Retinal pigment epithelial cell (primary cell): ENCODE measurements around the gene GPS1.

Experiments
- DNase-seq: peaks from one replicate; pipeline ENCODE4 v3.0.0-alpha.2; 2010; ENCODE audit warnings: low read depth
- H3K4me3 ChIP-seq: 2 replicates; pipeline ENCODE4 v1.5.1; 2011; ENCODE audit warnings: mild to moderate bottlenecking, low read length, control low read depth, moderate library complexity
- CTCF ChIP-seq: conservative IDR thresholded peaks from 2 replicates; pipeline ENCODE4 v1.5.1; 2011; ENCODE audit warnings: low read depth, low read length, control low read depth, inconsistent platforms

Gene GPS1

DNA sequence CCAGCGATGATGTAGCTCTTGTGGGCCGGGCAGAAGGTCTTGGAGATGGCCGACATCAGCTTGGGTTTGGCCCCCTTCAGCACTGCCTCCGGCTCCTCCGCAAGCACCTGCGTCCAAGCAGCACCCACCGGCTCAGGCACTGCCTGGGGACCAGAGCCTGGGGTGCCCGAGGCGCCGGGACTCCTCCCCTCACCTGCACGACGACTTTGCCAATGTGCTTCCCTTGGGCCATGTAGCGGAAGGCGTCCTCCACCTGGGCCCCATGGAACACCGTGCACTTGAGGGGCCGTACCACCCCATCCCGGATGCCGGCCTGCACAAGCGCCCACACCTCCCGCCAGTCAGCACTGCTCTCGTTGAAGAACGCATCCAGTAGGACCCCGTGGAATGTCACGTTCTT, 31.3 kb downstream of the GPS1 start:
- TF ChIP-seq CTCF: no peak

DNA sequence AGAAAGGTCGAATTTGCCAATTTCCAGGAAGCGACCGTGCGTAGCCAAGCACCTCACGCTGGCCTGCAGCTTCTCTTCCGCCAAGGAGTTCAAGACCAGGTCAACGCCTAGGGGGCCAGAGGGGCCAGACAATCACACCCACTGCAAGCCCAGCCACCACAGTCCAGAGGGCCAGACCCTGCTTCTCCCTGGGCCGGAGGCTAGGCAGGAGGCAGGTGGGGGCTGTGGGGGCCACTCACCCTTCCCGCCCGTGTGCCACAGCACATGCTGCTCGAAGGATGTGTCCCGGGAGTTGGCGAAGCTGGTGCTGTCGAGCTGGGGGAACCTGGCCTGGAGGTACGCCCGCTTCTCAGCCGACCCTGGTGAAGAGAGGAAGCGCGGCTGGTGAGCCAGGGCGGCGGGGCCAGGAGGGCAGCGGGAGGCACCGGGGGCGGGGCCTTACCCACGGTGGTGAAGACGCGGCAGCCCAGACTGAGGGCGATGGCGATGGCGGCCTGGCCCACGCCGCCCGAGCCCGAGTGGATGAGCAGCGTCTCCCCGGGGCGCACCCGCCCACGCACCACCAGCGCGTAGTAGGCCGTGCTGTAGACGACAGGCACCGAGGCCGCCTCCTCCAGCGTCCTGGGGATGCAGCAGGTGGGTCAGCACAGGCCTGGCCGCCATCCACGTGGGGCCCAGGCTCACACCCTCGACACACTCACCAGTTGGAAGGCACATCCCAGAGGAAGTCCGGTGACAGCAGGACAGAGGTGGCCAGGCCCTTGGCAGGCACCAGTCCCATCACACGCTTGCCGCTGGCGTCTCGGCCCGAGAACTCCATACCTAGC, 32.0 kb downstream of the GPS1 start:
- DNase-seq: no peak
- H3K4me3 ChIP-seq: no peak overlapping the region
- TF ChIP-seq CTCF: no peak

More for the DNA sequence above, 31.3 kb downstream of the GPS1 start:
- DNase-seq: no peak
- H3K4me3 ChIP-seq: no peak overlapping the region

DNA sequence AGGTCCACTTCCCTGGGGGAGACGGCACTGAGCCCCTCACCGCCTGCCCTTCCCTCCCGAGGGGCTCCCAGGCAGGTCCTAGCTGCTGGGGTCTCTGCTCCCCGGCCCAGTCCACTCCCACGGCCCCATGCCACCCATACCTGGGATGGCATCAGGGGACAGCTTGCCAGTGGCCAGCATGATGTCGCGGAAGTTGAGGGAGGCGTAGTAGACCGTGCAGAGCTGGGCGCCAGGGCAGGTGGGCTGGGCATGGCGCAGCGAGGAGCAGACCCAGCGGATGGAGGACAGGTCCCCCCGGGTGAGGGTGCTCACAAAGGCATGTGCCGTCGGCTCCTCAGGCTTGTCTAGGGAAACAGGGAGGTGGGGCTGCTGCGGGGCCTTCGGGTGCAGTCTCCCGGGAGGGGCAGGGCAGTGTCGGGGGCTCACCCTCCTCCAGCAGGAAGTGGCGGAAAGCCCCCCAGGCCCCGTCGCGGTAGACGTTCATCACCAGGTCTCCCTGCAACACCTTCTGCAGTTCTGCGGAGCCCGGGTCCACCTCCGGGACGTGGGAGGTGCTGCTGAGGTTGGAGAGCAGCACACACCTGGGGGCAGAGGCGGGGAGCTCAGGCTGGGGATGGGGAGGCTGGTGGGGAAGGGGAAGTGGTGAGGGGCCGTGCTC, 32.8 kb downstream of the GPS1 start:
- TF ChIP-seq CTCF: no peak
- H3K4me3 ChIP-seq: no peak overlapping the region
- no peak for DNase-seq

DNA sequence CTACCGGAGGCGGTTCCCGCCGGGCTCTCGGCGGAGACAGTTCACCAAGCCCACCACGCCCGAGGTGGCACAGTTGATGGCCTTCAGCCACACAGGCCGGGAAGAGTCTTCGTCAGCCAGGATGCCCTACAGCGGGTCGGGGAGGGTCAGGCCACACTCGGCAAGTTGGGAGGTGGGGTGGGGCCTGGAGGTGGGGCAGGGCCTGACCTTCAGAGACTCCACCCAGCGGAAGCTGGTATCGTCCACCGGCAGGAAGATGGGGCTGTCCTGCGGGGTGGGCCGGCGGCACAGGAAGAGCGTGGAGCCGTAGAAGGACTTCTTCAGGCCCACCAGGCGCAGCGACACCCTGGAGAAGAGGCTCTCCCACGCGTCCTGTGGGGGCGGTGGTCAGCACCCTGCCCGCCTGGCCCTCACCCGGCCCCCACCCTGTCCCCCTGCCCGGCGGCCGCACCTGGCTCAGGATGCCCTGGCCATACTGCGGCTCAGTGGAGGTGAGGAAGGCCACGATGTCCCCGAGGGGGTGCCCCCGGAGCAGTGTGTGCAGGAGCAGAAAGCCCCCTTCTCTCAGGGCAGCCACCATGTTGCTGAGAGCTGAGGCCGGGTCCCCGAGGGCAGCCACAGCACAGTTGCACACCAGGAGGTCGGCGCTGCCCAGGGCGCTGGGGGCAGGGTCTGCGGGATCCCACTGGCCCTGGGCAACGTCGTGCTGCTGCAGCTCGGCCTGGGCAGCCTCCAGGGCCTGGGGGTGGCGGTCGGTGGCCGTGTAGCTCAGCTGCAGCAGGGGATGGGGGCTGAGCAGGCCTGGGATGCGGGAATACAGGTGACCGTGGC, 33.5 kb downstream of the GPS1 start:
- DNase-seq: no peak
- no peak for TF ChIP-seq CTCF
- no peak overlapping the region for H3K4me3 ChIP-seq

DNA sequence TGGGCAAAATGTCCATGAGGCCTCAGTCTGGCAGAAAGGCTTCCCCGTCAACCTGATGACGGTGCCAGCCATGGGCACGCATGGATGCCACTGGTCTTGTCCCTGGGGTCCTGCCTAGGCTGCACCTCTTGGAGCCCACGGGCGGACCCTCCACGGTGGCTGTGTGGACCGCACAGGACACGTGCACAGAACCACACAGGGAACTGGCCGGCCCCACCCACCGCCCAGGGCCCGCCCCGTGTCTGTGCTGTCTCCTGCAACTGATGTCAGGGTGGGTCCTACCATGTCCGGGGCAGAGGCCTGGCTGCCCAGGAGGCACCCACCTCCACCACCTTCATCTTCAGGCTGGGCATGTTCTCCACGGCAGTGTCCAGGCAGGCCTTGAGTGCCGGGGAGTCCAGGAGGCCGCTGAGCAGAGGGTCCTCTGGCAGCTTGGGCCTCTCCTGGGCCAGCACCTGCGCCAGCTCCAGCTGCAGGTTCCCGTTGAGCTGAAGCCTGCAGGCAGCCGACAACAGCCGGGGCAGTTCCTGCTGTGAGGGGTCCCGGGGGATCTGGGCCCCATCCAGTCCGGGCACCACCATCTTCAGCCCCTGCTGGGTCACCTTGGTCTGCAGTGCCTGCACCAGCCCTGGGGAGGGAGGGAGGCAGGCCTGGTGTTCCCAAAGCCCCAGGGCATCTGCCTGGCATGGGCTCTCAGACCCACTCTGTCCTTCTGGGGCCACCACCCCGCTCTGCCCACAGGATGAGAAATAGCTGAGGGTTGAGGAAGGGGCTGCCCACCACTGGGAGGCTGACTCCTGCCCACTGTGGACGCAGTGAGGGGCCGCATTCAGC, 34.5 kb downstream of the GPS1 start:
- no peak overlapping the region for H3K4me3 ChIP-seq
- no peak for DNase-seq
- TF ChIP-seq CTCF: no peak

- no peak for DNase-seq
- no peak for TF ChIP-seq CTCF
- no peak overlapping the region for H3K4me3 ChIP-seq
Measured at GRCh38 chr17:82086941-82087906, 35.5 kb downstream of the GPS1 start.
